Midbrain (tissue), 1 donor: Measurements from ENCODE around the gene UNCX.
"Not testable (repeated sequence)": the region's sequence is repeated elsewhere in the genome, so short reads cannot be mapped to it uniquely, and the experiment has no call there.

Source experiments
- DNase-seq: peaks from one replicate; lab custom pipeline; 2025; lab: John Stamatoyannopoulos, UW

UNCX gene

DNA sequence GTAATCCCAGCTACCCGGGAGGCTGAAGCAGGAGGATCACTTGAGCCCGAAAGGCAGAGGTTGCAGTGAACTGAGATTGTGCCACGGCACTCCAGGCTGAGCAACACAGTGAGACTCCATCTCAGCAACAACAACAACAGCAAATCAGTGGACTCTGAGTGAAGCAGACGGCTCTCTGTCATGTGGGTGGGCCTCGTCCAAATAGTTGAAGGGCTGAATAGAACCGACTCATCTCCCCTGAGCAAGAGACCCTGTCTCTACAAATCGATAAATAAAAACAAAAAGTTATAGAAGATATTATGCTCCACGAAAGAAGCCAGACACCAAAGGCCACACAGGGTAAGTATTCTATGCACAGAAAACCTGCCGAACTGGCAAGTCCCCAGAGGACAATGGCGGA lies 45.9 kb downstream of the UNCX start:
- DNase-seq = no peak

- no peak for DNase-seq
These were observed 46.4 kb downstream of the UNCX start for GRCh38 chr7:1279041-1279440.

GRCh38 chr7:1279895-1280294 lies 47.2 kb downstream of the UNCX start:
- not testable (repeated sequence) for DNase-seq

DNA sequence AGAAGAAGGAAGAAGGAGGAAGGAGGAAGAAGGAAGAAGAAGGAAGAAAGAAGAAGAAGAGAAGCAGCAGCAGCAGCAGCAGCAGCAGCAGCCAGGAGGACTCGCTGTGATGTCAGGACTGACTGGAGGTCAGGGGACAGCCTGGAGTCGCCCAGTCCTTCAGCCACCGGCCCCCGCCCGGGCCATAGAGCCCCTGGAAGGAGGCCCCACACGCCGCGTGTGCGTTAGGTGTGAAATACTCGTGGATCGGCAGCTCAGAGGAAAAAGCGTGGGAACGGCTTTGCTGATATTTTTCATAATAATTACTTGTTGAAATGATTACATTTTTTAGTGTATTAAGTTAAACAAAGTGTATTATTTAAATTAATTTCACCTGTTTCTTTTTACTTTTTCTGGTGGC lies 48.4 kb downstream of the UNCX start:
- no peak for DNase-seq

DNA sequence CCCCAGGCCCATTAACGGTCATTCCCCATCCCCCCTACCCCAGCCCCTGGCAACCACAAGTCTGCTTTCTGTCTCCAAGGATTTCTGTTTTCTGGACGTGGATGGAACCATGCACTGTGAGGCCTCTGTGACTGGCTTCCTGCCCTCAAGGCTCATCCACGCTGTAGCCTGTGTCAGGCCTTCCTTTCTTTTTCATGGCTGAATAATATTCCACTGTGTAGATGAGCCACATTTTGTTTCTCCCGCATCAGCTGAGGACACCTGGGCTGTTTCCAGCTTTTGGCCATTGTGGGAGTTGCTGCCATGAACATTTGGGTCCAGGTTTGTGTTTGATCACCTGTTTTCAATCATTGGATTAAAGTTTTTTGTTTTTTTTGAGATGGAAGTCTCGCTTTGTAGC lies 50.0 kb downstream of the UNCX start:
- no peak for DNase-seq

- no peak for DNase-seq
These were observed 50.7 kb downstream of the UNCX start for GRCh38 chr7:1283337-1283736.

- no peak for DNase-seq
These were observed 51.5 kb downstream of the UNCX start for GRCh38 chr7:1283941-1284742.

GRCh38 chr7:1284743-1285458 lies 52.2 kb downstream of the UNCX start:
- DNase-seq = no peak

- DNase-seq = no peak
These were observed 53.1 kb downstream of the UNCX start for GRCh38 chr7:1285556-1286301.
